ENCODE measurements around the gene AZIN2.

DNA sequence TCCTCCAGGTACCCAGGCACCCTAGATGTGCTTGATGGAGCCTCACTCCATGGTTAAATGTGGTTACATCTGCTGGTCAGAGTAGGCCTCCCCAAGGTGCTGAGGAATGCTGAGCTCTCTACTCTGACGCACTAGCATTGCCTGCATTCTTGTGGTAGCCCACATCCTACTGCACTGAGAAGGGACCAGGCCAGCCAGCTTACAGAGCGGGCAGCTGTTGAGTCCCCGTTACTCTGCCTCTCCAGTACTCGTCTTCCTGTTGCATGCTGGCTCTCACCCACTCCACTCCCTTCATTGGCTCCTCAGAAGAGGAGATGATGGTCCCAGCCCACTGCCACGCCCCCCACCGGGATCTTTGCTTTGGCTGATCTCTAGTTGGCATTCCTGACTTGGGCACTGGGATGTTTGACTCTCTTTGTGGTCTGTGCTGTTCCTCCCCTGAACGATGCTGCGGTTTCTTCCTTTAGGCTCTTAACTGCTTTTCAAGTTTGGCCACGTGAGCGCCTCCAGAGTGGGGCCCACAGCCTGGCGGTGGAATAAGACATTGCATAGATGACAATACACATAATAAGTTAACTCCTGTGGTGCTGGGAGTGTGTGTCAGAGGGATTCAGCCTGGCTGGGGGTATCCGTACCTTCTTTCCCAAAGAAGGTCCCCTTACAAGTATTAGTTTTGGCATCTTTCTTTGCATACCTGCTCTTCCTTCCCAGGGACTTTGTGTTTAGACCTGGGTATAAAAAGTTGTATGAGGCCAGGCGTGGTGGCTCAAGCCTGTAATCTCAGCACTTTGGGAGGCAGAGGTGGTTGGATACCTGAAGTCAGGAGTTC lies 18.6 kb downstream of the AZIN2 start:
- TF ChIP-seq, protein P1, sequence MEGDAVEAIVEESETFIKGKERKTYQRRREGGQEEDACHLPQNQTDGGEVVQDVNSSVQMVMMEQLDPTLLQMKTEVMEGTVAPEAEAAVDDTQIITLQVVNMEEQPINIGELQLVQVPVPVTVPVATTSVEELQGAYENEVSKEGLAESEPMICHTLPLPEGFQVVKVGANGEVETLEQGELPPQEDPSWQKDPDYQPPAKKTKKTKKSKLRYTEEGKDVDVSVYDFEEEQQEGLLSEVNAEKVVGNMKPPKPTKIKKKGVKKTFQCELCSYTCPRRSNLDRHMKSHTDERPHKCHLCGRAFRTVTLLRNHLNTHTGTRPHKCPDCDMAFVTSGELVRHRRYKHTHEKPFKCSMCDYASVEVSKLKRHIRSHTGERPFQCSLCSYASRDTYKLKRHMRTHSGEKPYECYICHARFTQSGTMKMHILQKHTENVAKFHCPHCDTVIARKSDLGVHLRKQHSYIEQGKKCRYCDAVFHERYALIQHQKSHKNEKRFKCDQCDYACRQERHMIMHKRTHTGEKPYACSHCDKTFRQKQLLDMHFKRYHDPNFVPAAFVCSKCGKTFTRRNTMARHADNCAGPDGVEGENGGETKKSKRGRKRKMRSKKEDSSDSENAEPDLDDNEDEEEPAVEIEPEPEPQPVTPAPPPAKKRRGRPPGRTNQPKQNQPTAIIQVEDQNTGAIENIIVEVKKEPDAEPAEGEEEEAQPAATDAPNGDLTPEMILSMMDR (IDR thresholded peaks at IDR 0.05): no peak
- TF ChIP-seq POLR2A (IDR thresholded peaks at IDR 0.05): no peak

Data from right lobe of liver (tissue), 4 donors.